Panc1 (cell line): ENCODE data around the gene LIN7C. TPM values are rescaled to one million over a fixed set of nuclear protein-coding genes. Genes with fewer than 3 reads are reported as not detected.

ENCODE experiments used
- ATAC-seq: fragments of 200-7000 bp; cut with Tn5 transposase; 2 replicates; pipeline ENCODE4 v1.9.1; 2020; ENCODE audit warnings: mild to moderate bottlenecking, moderate library complexity
- BruUV-seq: library from RNA; stranded (reverse); fragments of 400-500 nt; replicated peaks from 2 replicates; lab custom pipeline; 2021; lab: Mats Ljungman, UMichigan
- CTCF ChIA-PET: fragments of 300-600 bp; sonication (Branson Sonifier 250); formaldehyde crosslinking; loops from one replicate; lab custom pipeline; 2022; ENCODE audit warnings: antibody characterized with exemption; lab: Charles Lee
- POLR2A ChIA-PET: fragments of 300-600 bp; sonication (Branson Sonifier 250); formaldehyde crosslinking; loops from one replicate; lab custom pipeline; 2022; ENCODE audit warnings: antibody characterized with exemption; lab: Charles Lee
- DNase-seq: peaks from one replicate; pipeline ENCODE4 v3.0.0-alpha.2; 2010; ENCODE audit warnings: low read depth, low spot score
- H3K27ac ChIP-seq: 2 replicates; pipeline ENCODE4 v1.5.1; 2011; ENCODE audit warnings: mild to moderate bottlenecking, low read length, inconsistent platforms
- H3K27me3 ChIP-seq: fragments of 200-500 bp; sonication (Bioruptor generic); 2 replicates; pipeline ENCODE4 v1.6.0; 2014; ENCODE audit warnings: low read length, inconsistent platforms; ENCODE audit not compliant: control insufficient read depth, insufficient read depth
- H3K36me3 ChIP-seq: fragments of 200-500 bp; sonication (Bioruptor generic); 2 replicates; pipeline ENCODE4 v1.5.1; 2014; ENCODE audit warnings: inconsistent platforms, mild to moderate bottlenecking, low read length, moderate library complexity; ENCODE audit not compliant: control insufficient read depth, insufficient read depth
- H3K4me1 ChIP-seq: 2 replicates; pipeline ENCODE4 v1.5.1; 2011; ENCODE audit warnings: inconsistent platforms, mild to moderate bottlenecking, low read length, moderate library complexity; ENCODE audit not compliant: control insufficient read depth, insufficient read depth
- H3K4me3 ChIP-seq, 2 experiments: 2 replicates each; pipeline ENCODE4 v1.5.1; 2011 to 2012; ENCODE audit warnings: low read depth in 2 of 2, low read length in 2 of 2, mild to moderate bottlenecking in 2 of 2, inconsistent platforms in 1 of 2, moderate library complexity in 1 of 2
- H3K9me3 ChIP-seq: fragments of 200-500 bp; sonication (Bioruptor generic); 2 replicates; pipeline ENCODE4 v1.5.1; 2014; ENCODE audit warnings: low read depth, mild to moderate bottlenecking, inconsistent platforms, low read length, moderate library complexity; ENCODE audit not compliant: control insufficient read depth, insufficient read depth
- CTCF ChIP-seq: fragments of 450-650 bp; IDR thresholded peaks from 2 replicates; pipeline ENCODE4 v1.5.1; 2017; ENCODE audit warnings: mild to moderate bottlenecking
- POLR2AphosphoS5 ChIP-seq: IDR thresholded peaks from 2 replicates; pipeline ENCODE4 v1.6.1; 2012; ENCODE audit warnings: mild to moderate bottlenecking, low read depth, low read length, moderate library complexity
- REST ChIP-seq, 2 experiments: IDR thresholded peaks; 2 replicates each; pipeline ENCODE4 v1.6.1; 2011 to 2012; ENCODE audit warnings: low read depth in 2 of 2, control low read depth in 1 of 2, low read length in 1 of 2, mild to moderate bottlenecking in 1 of 2, moderate library complexity in 1 of 2; ENCODE audit not compliant: insufficient read depth in 1 of 2
- SIN3A ChIP-seq: IDR thresholded peaks from 2 replicates; pipeline ENCODE4 v1.6.1; 2012; ENCODE audit warnings: low read depth, mild to moderate bottlenecking, low read length, moderate library complexity, borderline replicate concordance; ENCODE audit not compliant: insufficient read depth
- TCF7L2 ChIP-seq: IDR thresholded peaks from 2 replicates; pipeline ENCODE4 v1.6.1; 2011; ENCODE audit warnings: mild to moderate bottlenecking, low read depth, low read length, inconsistent platforms
- in situ Hi-C: cut with HindIII; loops from 2 replicates; pipeline ENCODE4 v1.10.0; 2016; ENCODE audit warnings: low sequenced_read_pairs, low pct_unique_long_range_greater_than_20kb
- intact Hi-C: fragments of 100-400 bp; cut with micrococcal nuclease; formaldehyde crosslinking; loops from one replicate; pipeline ENCODE4 v1.10.0; 2022; ENCODE audit not compliant: unreplicated experiment
- total RNA-seq: library from RNA; stranded (reverse); gene quantifications from one replicate; pipeline ENCODE4 v1.2.1, GENCODE V29; 2021; ENCODE audit not compliant: unreplicated experiment

Gene LIN7C
- total RNA-seq, 1 experiment from 2014 or later = 44.2 TPM

- H3K27ac ChIP-seq = peak overlapping the region; percentile 60
- ChIA-PET CTCF (interaction anchor here (0.7 kb wide), 1 partner anchor 67 kb away, joined by 13 read pairs; no protein-coding TSS in a partner anchor), POLR2A (interaction anchor here (0.6 kb wide), 1 partner anchor 10 kb away, joined by 7 read pairs; no protein-coding TSS in a partner anchor)
- no peak for TF ChIP-seq SIN3A
- no peak for TF ChIP-seq REST (IDR thresholded peaks at IDR 0.05; ENCODE audit: insufficient read depth in 1 of 2, low read depth in 2 of 2, low read length in 1 of 2)
- peak; percentile 97 for TF ChIP-seq TCF7L2
- peak; percentile 72 for TF ChIP-seq POLR2AphosphoS5
- no peak for TF ChIP-seq CTCF
- intact Hi-C loops = no loop called here
- H3K9me3 ChIP-seq = no peaks in the 10 kb centered on the region
- DNase-seq (no peak), ATAC-seq (peak; percentile 74)
- no peak overlapping the region for H3K4me3 ChIP-seq
- in situ Hi-C loops = no loop called here
- H3K27me3 ChIP-seq = no peaks in the 10 kb centered on the region
- peaks cover 12% of the 10 kb centered on the region for H3K4me1 ChIP-seq
- no TSS peak for BruUV-seq
- H3K36me3 ChIP-seq = no peaks in the 10 kb centered on the region
Measured at GRCh38 chr11:27477831-27478230, 28.7 kb downstream of the LIN7C start.

GRCh38 chr11:27477243-27477642, 29.3 kb downstream of the LIN7C start:
- in situ Hi-C loops (no loop called here), intact Hi-C loops (no loop called here)
- ChIA-PET CTCF (interaction anchor here (0.7 kb wide), 1 partner anchor 66 kb away, joined by 13 read pairs; no protein-coding TSS in a partner anchor), POLR2A (interaction anchor here (0.6 kb wide), 2 partner anchors 9 to 19 kb away, joined by 7 to 9 read pairs; no protein-coding TSS in a partner anchor)
- DNase-seq = no peak
- Histone ChIP-seq H3K4me3 (no peak overlapping the region), H3K27me3 (no peaks in the 10 kb centered on the region), H3K27ac (peak overlapping the region; percentile 52), H3K4me1 (peaks cover 12% of the 10 kb centered on the region), H3K36me3 (no peaks in the 10 kb centered on the region), H3K9me3 (no peaks in the 10 kb centered on the region)
- no peak for ATAC-seq
- no peak for TF ChIP-seq TCF7L2
- no peak for TF ChIP-seq REST (IDR thresholded peaks at IDR 0.05; ENCODE audit: insufficient read depth in 1 of 2, low read depth in 2 of 2, low read length in 1 of 2)
- TF ChIP-seq CTCF = no peak
- TF ChIP-seq POLR2AphosphoS5 = no peak
- no peak for TF ChIP-seq SIN3A
- BruUV-seq = no TSS peak
